BJ (cell line): ENCODE measurements around the gene GPR137B. TPM values are rescaled to one million over a fixed set of nuclear protein-coding genes. Genes with fewer than 3 reads are reported as not detected.

Source experiments
- CTCF ChIA-PET: fragments of 350-600 bp; formaldehyde crosslinking; extraction: SDS; loops from one replicate; lab custom pipeline; 2021; ENCODE audit warnings: antibody characterized with exemption, inconsistent platforms; lab: Yijun Ruan, JAX
- POLR2A ChIA-PET: fragments of 300-600 bp; sonication (Branson Sonifier 250); formaldehyde crosslinking; extraction: SDS; loops from one replicate; lab custom pipeline; 2021; ENCODE audit warnings: antibody characterized with exemption; lab: Charles Lee
- DNase-seq: peaks from one replicate; pipeline ENCODE4 v3.0.0-alpha.2; 2011; ENCODE audit warnings: low read depth
- H3K27me3 ChIP-seq: 2 replicates; pipeline ENCODE4 v1.6.0; 2011; ENCODE audit warnings: low read length; ENCODE audit not compliant: control insufficient read depth, insufficient read depth
- H3K36me3 ChIP-seq: 2 replicates; pipeline ENCODE4 v1.5.1; 2011; ENCODE audit warnings: low read length; ENCODE audit not compliant: control insufficient read depth, insufficient read depth
- H3K4me3 ChIP-seq: 2 replicates; pipeline ENCODE4 v1.5.1; 2011; ENCODE audit warnings: low read depth, mild to moderate bottlenecking, control low read depth, low read length
- polyA plus RNA-seq: library from polyadenylated mRNA; depleted of rRNA; stranded (reverse); fragments of >200 nt; gene quantifications from 2 replicates; pipeline ENCODE4 v1.2.3, GENCODE V29; 2011; rRNA removed
- TF ChIP-seq, protein P1 (sequence below): IDR thresholded peaks from 2 replicates; pipeline ENCODE4 v1.5.1; 2011; ENCODE audit warnings: low read depth, mild to moderate bottlenecking, control low read depth, inconsistent platforms, low read length, moderate library complexity; ENCODE audit not compliant: insufficient read depth

The GPR137B gene
- polyA plus RNA-seq, 1 experiment = 7.8 TPM

DNA sequence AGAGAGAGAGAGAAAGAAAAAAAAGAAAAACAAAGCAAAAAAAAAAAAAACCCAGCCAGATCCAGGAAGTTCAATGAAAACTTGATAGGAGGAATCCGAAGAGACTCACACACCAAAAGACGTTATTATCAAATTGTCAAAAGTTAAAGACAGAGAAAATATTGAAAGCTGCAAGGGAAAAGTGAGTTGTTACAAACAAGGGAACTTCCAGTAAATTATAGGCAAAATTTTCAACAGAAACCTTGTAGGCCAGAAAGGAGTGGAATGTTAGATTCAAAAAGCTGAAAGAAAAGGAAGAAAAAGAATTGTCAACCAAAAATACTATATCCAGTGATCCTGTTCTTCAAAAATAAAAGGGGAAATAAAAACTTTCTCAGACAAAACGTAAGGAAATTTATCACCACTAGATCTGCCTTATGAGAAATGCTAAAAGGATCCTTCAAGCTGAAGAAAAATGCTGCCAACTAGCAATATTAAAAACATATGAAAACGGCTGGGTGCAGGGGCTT lies 115.8 kb downstream of the GPR137B start:
- TF ChIP-seq, protein P1, sequence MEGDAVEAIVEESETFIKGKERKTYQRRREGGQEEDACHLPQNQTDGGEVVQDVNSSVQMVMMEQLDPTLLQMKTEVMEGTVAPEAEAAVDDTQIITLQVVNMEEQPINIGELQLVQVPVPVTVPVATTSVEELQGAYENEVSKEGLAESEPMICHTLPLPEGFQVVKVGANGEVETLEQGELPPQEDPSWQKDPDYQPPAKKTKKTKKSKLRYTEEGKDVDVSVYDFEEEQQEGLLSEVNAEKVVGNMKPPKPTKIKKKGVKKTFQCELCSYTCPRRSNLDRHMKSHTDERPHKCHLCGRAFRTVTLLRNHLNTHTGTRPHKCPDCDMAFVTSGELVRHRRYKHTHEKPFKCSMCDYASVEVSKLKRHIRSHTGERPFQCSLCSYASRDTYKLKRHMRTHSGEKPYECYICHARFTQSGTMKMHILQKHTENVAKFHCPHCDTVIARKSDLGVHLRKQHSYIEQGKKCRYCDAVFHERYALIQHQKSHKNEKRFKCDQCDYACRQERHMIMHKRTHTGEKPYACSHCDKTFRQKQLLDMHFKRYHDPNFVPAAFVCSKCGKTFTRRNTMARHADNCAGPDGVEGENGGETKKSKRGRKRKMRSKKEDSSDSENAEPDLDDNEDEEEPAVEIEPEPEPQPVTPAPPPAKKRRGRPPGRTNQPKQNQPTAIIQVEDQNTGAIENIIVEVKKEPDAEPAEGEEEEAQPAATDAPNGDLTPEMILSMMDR = no peak
- H3K4me3 ChIP-seq = no peak overlapping the region
- ChIA-PET CTCF (no interaction called here), POLR2A (no interaction called here)
- DNase-seq = no peak
- no peaks in the 10 kb centered on the region for H3K27me3 ChIP-seq
- no peaks in the 10 kb centered on the region for H3K36me3 ChIP-seq

Other genes with a start within 250 kb of the GPR137B start
- 116 and 182 TPM in 2 replicates for gene NID1, start 77.4 kb upstream of the GPR137B start, polyA plus RNA-seq
- 0.74 and 2.2 TPM in 2 replicates for gene ERO1B, start 139.4 kb downstream of the GPR137B start, polyA plus RNA-seq